ENCODE data around the gene GALNT9.

GALNT9 gene

DNA sequence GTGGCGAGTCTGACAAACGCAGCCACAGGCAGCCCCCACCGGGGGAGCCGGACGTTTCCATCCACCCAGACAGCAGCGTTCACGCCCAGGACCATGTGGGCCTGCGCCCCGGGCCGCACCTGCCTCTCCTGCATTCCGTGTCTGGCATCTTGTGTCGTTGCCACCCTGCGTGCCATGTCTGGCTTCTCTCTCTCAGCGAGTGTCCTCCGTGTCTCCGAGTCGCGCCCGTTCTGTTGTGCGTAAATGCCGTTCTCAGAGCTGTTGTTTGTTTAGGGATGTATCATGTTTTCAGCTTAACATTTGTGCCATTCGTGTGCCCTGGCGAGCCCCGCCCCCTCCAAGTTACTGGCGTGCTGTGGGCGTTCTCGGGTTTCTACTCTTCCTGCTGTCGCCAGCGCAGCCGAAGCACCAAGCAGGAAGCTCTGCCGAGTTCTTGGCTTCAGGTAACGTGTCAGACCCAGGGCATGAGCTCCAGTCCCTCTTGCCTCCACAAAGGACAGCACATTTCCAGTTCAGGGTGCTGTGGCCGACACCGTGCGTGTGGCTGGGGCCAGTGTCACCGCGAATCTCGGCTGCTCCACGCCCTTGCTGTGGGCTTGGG, 150.5 kb downstream of the GALNT9 start:
- no peak for DNase-seq

DNA sequence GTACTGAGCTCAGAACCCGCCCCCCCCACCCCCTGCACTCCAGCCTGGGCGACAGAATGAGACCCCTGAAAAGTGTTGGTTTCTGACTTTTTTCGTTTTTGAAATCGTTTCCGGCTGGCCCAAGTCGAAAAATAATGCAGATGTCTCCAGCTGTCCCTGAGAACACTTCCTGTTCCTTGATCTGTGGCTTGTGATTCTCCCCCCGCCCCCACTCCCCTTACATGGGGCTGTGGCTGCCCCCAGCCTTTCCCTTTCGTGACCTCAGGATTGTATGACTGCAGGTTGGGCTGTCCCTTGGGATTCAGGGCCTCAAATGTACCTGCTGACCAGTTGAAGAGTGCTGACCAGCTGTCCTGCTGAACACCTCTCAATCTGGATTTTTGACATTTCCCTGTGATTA, 151.1 kb downstream of the GALNT9 start:
- DNase-seq, result no peak

DNA sequence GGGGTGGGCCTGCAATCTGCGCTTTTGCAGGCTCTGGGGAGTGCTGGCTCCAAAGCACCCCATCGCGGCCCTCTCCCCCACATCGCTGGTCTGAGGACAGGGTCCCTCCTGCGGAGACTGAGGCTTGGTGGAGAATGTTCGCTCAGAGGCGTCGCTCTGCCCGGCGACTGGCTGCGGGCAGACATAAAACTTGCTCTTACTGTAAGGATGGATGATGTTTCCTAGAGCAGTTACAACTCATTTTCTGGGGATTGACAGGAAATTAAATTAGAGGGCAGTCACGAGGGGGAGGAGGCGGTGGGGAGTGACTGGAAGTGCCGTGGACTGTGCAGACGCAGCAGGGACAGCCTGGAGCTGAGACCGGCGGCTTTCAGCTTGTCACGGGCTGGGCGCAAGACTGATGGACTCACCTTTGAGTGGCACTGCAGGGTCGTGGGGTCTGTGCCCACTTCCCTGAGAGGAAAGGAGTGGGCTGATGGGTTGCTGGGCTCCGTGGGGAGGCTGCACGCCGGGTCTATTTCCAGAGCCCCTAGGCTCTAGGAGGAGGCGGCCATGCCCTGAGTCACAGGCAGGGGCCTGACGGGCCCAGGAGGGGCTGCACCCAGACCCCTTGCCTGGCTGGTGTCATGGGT, 152.4 kb downstream of the GALNT9 start:
- DNase-seq, result no peak

DNA sequence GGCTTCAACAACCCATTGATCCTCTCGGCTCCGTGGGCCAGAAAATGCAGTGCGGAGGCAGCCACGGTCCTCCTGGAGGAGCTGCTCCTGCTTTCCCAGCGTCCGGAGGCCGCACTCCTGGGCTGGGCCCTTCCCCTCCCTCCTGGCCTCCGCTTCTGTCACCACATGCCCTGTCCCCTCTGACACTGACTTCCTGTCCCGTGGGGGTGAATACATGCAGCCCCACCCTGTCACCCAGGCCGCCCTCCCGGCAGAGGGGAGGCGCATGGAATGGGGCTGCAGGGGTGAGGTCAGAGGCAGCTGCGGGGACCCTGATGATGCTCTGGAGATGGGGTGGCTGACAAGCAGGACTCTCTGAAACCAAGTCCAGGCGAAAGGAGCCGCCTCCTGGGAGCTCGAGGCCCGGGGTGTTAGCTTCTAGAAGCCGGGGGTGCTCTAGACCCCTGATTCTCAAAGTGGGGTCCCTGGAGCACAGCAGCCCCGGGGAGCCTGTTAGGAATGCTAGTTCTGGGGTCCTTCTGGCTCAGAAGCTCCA, 152.9 kb downstream of the GALNT9 start:
- no peak for DNase-seq

DNA sequence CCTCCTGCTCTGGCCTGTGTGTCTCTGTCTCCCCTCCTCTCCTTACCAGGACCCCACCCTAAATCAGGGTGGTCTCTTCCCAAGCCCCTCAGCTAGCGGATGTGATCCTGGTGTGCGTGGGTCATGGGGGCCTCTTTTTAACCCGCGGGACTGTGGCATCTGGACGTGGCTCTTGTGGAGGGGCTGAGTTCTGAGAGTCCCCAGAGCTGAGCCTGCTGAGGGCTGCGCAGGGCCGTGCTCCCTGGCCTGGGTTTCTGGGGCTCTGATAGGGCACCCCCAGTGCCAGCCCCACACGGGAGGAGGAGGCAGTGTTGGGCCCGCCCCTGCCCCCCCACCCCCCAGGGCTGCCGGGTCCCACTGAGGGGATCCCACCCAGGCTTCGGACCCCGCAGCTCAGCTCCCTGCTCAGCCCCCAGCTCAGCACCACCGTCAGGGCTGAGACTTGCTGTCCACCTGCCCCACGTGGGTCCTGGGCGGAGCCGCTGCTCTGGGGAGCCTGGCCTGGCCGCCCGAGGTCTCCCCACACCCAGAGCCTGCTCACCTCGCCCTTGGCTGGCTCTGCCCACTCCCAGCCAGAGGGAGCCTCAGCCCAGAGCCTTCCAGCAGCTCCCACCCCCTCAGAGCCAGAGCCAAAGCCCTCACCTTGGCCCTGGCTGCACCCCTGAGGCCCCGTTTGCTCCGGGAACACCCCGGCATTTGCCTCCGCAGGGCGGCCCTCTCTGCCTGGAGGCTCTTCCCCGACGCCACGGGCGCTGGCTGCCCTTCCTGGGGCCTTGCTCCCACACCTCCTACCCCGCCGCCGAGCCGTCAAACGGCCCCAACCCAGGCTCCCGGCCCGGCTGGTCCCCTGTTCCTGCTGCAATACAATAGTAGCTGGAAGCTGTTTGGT, 153.6 kb downstream of the GALNT9 start:
- DNase-seq, result no peak

DNA sequence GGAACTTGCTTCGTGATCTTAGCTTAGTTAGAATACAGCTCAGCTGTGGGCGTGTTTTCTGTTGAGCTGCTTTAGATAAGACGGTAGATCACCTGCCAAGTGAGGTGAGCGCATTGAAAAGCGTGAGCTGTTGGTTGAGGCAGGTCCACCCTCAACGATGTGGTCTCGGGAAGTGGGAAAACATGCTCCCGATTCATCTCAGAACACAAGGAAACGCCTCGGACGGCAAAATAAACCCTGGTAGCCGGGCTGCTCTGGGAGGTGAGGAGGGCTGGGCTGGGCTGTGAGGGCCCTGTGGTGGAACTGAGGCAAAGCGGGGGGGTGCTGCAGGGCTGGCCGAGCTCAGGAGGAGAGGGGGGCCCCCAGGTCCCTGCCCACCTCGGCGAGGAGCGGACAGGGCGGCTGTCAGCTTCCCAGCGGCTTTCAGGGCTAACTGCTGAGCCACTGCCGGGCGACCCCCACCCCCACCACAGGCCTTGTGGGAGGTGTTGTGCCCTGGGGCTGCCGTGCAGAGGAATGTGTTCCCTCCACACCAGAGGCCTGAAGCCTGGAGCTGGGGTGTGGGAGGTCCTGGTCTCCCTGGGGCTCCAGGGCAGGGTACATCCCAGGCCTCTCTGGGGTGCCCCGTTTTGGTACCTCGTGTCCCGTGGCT, 154.4 kb downstream of the GALNT9 start:
- DNase-seq, result no peak

DNA sequence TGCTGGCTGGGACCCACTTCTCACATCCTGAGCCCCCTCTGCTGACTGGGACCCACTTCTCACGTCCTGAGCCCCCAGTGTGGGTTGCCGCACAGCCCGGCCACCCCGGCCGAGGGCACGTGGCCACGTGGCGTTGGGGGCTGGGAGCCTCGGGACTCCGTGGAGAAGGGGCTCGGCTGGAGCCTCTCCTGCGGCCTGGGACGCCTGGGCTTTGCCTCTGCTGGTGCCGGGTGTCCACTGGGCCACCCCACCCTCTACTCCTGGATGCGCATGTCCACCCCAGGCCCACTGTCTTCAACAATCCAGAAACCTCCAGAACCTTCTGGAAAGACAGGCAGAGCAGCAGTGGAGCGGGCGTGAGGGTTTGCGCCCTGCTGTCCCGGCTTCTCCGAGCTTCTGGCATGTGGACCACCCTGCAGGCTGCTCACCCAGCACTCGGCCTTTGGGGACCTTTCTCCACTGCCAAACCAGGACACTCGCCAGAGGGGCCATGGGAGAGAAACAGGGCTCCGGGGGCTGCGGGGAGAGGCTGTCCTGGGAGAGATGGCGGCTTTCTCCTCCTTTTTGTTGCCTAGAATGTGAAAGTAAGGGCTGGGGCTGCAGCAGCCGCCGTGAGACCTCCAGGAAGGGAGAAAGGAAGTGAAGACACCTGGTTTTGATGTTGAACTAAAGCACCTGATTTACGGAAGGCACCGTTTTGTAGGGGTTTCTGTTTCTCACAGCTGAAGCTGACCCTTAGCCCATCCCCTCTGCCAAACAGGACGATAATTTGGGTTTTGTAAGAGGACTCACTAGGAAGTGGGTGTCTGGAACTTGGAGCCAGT, 155.2 kb downstream of the GALNT9 start:
- no peak for DNase-seq

DNA sequence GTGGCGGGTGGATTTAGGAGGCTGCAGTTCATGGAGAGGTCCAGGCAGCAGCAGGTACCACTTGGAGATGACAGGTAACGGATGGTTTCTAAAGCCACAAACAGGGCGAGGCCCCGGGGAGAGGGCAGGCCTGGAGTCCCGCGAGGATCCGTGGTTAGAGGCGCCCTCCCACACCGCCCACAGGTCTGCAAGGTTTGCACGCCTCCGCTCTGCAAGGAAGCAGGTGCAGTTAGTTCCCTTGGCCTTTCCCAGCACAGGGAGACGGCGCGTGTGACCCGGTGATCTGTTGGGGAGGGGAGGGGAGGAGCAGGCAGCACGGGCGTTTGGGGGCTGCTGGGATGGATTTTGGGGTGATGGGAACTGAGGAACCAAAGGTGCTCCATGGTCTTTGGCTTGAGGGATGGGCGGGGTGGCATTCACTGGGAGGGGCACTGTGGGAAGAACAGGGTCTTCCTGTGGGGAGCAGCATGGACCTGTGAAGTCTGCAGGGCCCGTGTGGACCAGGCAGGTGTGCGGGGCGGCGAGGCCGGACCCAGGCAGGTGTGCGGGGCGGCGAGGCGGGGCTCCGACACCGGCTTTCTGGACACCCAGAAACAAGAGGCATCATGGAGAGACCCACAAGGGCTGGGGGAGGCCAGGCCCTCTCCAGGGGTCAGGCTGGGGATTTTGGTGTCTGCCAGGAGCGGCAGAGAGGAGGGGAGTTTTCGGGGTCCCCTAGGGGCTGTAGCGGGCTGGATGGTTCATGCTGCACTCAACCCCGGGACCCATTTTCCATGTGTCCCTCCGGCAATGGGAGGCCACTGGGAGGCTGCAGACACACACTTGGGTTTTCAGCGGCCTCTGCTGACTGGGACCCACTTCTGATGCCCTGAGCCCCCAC, 156.0 kb downstream of the GALNT9 start:
- no peak for DNase-seq

DNA sequence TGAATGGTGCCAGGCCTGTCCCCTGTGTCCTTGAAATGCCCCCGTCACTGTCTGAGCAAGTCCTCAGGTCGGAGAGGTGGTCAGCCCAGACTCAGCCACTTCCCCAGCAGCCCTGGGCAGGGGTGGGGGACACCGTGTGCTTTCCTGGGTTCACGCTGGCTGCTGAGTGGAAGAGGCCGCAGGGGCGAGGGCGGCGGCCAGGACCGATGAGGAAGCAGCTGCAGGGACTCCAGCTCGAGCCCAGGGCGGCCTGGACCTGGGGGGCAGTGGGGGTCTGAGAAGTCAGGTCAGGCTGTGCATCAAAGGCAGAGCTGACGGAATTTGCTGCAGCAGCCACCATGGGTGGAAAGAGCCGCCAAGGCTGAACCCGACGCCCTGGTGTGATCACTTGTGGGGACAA, 156.8 kb downstream of the GALNT9 start:
- DNase-seq, result no peak

DNA sequence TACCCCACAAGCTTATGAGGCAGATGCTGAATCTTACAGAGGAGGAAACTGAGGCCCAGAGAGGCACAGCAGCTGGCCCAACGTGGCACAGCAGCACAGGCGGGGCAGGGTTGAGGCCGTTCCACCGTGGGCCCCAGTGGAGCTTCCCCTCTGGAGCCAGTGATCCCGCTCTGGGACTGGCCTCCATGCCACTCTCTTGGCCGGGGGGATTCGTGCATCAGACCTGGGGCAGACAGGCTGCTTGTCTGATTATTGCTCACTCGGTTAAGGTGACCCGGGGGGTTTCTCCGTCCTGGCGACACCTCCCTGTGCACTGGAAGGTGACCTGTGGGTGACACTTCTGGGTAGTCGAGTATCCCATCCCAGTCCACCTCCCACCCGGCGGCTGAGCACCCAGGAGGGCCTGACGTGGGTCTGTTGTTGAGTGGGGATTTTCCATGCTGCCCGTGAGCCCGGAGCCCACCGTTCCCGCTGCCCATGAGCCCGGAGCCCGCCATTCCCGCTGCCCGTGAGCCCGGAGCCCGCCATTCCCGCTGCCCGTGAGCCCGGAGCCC, 157.3 kb downstream of the GALNT9 start:
- DNase-seq, result no peak

DNA sequence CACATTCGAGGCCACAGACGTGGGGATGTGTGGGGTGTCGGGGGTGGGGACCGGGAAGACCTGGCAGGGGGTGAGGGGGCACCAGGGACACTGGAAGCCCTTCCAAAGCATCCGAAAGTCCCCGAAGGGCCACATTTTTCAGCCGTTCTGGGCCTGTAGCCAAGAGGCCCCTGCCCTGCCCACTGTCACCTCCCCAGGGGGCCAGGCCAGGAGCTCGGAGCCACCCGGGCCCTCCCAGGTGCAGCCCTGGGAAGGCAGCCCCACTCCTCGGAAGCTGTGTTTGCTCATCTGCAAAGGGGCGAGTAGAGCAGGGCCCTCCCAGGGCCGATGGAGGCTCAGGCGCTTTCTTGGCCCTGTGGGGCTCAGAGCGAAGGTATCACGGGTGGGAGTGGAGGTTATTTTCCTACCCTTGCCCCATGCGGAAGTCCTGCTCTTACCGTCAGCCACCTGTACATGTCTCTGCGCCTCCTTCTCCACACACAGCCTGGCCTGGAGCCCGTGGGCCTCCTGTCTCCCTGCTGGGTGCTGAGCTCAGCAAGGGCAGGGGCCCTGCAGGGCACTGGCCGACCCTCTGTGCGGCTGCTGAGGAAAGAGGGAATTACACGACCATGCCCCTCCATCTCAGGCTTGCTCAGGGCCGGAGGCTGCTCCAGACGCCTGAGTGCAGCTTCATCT, 158.0 kb downstream of the GALNT9 start:
- DNase-seq, result no peak

DNA sequence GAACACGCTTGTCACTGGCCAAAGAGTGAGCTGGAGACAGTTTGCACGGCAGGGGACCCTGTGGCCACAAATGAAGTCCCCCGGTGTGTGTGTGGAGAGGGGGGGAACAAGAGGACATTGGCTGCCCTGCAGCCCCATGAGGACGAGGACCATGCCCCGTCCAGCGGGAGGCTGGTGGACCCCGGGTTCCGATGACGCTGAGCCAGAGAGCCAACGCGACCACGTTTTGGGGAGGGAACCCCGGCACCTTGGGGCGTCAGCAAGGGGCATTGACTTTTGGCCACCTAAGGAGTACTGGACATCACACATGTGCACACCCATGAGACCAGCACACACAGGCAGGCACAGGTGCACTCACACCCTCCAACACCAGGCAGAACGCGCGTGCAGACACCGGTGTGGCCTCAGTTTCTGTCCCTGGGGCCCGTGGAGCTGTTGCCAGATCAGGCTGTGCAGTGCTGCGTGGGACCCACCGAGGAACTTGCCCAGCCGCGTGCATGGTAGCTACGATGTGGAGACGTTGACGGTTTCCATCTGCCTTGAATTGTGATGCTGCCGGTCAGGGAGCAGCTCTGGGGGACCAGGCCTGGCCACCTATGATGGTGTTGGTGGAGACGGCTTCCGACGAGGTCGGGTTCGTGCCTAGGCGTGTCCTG, 158.6 kb downstream of the GALNT9 start:
- no peak for DNase-seq

DNA sequence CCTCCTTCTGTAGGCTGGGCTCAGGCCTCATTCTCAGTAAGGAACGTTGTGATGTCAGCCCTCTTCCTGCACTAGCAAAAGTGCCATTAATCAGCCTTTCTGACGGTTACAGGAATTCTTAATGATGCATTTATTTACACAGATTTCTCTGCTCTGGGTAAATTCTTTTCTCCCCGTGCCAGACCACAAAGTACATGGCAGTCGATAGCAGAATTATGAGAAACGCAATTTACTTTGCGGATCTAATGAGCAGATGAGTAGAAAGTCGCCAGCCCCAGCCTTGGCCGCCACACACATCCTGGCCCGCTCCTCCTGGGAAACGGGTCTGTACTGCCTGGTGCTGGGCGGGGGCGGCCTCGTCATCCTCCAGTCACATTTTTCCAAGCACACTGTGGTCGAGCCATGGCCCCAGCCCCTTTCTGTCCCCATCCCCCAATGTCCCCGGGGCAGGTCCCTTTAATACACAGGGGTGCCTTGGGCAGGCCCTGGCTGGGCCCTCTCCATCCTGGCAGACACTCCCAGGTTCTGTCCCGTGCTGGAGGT, 159.2 kb downstream of the GALNT9 start:
- DNase-seq, result no peak

DNA sequence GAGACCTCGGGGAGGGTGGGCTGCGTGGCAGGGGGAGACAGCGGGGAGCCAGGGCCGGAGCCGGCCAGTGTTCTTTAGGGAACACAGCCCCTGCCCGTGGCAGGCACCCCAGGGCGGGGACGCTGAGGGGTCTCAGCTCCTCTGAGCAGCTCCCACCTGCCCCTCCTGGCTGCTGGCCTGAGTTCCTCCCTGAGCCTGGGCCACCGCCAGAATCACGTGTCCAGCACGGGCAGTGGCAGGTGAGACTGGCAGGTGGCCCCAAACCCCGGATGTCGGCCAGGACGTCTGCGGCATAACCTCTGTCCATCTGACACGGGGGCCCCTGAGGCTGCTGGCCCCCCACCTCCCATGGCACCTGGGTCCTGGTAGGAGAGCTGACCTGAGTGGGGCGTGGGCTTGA, 160.0 kb downstream of the GALNT9 start:
- DNase-seq, result no peak

DNA sequence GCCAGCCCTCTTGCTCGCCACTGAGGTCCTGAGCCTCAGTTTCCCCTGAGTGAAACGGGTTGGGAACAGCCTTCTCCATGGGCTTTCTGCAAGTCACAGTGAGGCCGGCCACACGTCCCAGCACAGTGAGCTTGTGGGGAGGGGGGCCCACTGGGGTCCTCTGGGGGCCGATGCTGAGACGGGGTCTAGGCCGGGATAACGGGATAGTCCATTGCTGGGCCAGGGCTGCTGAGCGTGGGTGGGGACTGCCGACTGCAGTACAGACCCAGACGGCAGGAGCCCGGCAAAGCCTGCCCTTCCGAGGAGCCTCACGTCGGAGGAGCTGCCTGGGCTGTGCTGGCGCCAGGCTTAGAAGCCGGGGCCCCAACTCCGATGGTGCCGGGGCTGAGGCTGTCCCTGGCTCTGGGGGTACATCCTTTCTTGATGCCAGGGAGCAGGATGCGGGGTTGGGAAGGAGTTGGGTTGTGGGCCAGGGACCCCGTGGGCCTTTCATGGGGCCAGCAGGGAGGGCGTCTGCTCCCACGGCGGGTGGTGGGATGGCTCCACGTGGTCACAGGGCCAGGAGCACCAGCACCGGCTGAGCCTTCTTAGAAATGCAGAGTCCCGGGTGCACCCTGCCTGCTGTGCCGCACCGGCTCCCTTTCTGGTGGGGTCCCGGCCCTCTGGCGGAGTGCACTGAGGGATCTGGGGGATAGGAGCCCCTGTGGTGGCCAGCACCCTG, 160.9 kb downstream of the GALNT9 start:
- DNase-seq, result no peak

DNA sequence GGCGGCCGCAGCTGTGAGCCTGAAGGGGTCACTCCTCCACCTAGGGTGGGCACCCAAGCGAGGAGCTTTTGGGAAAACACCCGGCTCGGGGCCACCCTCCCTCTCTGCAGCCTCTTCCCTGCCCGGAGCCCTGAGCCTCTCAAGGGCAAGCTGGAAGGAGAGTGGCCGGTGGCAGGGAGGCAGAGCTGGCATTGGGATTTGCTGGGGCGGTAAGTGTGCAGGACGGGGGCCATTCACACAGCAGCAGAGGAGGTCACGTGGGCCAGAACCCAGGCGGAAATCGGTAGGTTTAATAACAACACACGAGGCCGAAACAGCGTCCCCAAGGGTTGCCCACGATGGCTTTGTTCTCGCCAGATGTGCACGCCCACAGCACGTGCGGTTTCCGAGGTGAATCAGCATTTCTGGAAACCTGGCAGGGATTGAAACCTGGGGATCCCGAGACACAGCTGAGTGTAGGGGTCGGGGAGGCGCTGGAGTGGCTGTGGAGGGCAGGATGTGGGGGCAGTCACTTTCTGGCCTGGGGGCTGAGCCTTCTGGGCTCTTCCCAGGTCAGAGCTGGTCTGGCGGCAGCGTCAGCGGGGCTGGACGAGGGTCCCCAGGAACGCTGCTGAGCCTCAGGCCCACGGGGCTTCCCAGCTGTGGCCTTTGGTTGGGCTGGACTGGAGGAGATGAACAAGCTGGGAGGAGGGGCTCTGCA, 161.6 kb downstream of the GALNT9 start:
- no peak for DNase-seq

DNA sequence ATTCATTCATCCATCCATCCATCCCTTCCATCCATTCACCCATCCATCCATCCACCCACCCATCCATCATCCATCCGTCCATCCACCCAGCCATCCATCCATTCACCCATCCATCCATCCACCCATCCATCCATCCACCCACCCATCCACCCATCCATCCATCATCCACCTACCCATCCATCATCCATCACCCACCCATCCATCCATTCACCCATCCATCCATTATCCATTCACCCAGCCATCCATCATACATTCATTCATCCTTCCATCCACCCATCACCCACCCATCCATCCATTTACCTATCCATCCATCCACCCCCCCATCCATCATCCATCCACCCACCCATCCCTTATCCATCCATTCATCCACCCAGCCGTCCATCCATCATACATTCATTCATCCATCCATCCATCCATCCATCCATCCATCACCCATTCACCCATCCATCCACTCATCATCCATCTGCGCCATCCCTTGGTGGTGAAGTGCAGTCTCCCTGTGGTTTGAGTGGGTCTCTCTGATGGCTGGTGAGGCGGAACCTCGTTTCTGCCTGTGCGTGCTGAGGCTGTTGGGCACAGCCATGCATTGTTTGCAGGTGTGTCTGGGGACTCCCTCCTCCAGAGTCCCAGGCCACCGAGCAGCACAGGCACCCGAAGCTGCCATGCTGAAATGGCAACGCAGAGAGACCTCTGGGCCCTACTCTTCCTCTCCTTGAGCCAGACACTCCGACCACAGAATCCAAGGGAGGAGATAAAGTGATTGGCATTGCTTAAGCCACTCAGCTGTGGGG, 162.4 kb downstream of the GALNT9 start:
- DNase-seq, result no peak

Data from amniotic stem cell (primary cell).